Lung (tissue), 12 donors: ENCODE measurements around the gene SLC26A6. TPM values are rescaled to one million over a fixed set of nuclear protein-coding genes. Genes with fewer than 3 reads are reported as not detected.

ENCODE experiments used
- ATAC-seq: fragments of 200-7000 bp; cut with Tn5 transposase; one replicate; pipeline ENCODE4 v1.9.1; 2020; ENCODE audit warnings: moderate number of reproducible peaks; ENCODE audit not compliant: insufficient read depth, low FRiP score
- DNase-seq, 3 donors: peaks; one replicate each; pipeline ENCODE4 v3.0.0-alpha.2; 2013 to 2017
- H3K27ac ChIP-seq, 2 donors: one replicate each; pipeline ENCODE4 v1.5.1; 2013; ENCODE audit warnings: mild to moderate bottlenecking in 2 of 2, moderate library complexity in 2 of 2, control low read depth in 1 of 2, inconsistent platforms in 1 of 2, low read depth in 1 of 2, low read length in 1 of 2
- H3K27me3 ChIP-seq, 3 donors: one replicate each; pipeline ENCODE4 v1.5.1; 2013; ENCODE audit warnings: low read length in 2 of 3; ENCODE audit not compliant: control insufficient read depth in 3 of 3, insufficient read depth in 3 of 3
- H3K36me3 ChIP-seq, 4 donors: one replicate each; pipeline ENCODE4 v1.5.1; 2013; ENCODE audit warnings: low read length in 4 of 4, mild to moderate bottlenecking in 1 of 4, moderate library complexity in 1 of 4; ENCODE audit not compliant: control insufficient read depth in 4 of 4, insufficient read depth in 4 of 4
- H3K4me1 ChIP-seq, 5 donors: one replicate each; pipeline ENCODE4 v1.5.1; 2013; ENCODE audit warnings: low read length in 5 of 5, mild to moderate bottlenecking in 2 of 5, moderate library complexity in 1 of 5; ENCODE audit not compliant: control insufficient read depth in 5 of 5, insufficient read depth in 5 of 5
- H3K4me3 ChIP-seq: one replicate; pipeline ENCODE4 v1.5.1; 2013; ENCODE audit warnings: mild to moderate bottlenecking, control low read depth, moderate library complexity
- H3K9ac ChIP-seq, 2 donors: one replicate each; pipeline ENCODE4 v1.5.1; 2013; ENCODE audit warnings: low read length in 2 of 2, control low read depth in 1 of 2; ENCODE audit not compliant: insufficient read depth in 1 of 2
- H3K9me3 ChIP-seq, 4 donors: one replicate each; pipeline ENCODE4 v1.5.1; 2013; ENCODE audit warnings: low read length in 3 of 4, mild to moderate bottlenecking in 1 of 4, moderate library complexity in 1 of 4; ENCODE audit not compliant: control insufficient read depth in 4 of 4, insufficient read depth in 3 of 4
- WGBS, 2 donors: extraction: QIAGEN DNeasy Blood & Tissue Kit; methylation state at CpG; one replicate each; pipeline ENCODE4 v1.1.7; 2013; 5-methylcytosine and 5-hydroxymethylcytosine counted together
- polyA plus RNA-seq, 2 donors: library from polyadenylated mRNA; stranded (reverse); fragments of 200-250 nt; gene quantifications; one replicate each; pipeline ENCODE4 v1.2.1, GENCODE V29; 2013
- total RNA-seq, 2 donors: library from RNA; depleted of rRNA in 1 of 2; stranded (reverse); fragments of >200 nt in 1 of 2; gene quantifications; one replicate each; pipeline ENCODE4 v1.2.1, GENCODE V29; 2014 to 2021
- TF ChIP-seq, protein P1 (sequence below): IDR thresholded peaks from 2 replicates; pipeline ENCODE4 v1.5.1; 2012; ENCODE audit warnings: mild to moderate bottlenecking; ENCODE audit errors: control extremely low read depth, extremely low read depth
- donor health status: control.
- donor health status: control.
- donor health status: Bipolar disorder and iron deficiency.
- donor health status: healthy.
- donor health status: DM: yes; HTN: yes; CAD: no.

Gene SLC26A6
- total and polyA plus RNA-seq, 4 donors, result 14.6 to 24.5 (median 19.6) TPM

DNA sequence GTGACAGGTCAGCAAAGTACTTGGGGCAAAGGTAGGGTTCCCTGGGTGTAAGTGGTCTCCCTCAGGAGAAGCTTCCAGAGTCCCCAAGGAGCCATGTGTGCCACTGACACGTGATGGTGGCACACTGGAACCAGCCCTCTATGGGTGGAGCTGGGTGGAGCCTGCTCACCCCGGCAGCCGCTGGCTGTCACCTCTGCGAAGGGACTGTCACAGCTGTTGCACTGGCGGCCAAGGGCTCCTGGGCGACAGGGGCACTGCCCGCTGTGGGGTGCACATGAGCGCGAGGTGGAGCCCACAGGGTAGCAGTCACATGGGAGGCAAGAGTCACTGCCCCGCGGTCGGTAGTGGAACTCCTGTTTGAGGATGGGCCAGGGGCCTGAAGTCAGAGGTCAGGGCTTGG, 15.5 kb upstream of the SLC26A6 start:
- no peak for DNase-seq
- Histone ChIP-seq H3K27ac (no peak overlapping the region), H3K9ac (no peak overlapping the region), H3K27me3 (no peaks in the 10 kb centered on the region), H3K4me3 (no peak overlapping the region), H3K36me3 (no peaks in the 10 kb centered on the region), H3K4me1 (peaks cover 0 to 3% (median 0%) of the 10 kb centered on the region in 5 donors), H3K9me3 (no peaks in the 10 kb centered on the region)
- WGBS, 2 donors, result 89 to 92% methylated on average over 12 of the region's 12 CpGs
- ATAC-seq, result no peak
- TF ChIP-seq, protein P1, sequence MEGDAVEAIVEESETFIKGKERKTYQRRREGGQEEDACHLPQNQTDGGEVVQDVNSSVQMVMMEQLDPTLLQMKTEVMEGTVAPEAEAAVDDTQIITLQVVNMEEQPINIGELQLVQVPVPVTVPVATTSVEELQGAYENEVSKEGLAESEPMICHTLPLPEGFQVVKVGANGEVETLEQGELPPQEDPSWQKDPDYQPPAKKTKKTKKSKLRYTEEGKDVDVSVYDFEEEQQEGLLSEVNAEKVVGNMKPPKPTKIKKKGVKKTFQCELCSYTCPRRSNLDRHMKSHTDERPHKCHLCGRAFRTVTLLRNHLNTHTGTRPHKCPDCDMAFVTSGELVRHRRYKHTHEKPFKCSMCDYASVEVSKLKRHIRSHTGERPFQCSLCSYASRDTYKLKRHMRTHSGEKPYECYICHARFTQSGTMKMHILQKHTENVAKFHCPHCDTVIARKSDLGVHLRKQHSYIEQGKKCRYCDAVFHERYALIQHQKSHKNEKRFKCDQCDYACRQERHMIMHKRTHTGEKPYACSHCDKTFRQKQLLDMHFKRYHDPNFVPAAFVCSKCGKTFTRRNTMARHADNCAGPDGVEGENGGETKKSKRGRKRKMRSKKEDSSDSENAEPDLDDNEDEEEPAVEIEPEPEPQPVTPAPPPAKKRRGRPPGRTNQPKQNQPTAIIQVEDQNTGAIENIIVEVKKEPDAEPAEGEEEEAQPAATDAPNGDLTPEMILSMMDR, result no peak

DNA sequence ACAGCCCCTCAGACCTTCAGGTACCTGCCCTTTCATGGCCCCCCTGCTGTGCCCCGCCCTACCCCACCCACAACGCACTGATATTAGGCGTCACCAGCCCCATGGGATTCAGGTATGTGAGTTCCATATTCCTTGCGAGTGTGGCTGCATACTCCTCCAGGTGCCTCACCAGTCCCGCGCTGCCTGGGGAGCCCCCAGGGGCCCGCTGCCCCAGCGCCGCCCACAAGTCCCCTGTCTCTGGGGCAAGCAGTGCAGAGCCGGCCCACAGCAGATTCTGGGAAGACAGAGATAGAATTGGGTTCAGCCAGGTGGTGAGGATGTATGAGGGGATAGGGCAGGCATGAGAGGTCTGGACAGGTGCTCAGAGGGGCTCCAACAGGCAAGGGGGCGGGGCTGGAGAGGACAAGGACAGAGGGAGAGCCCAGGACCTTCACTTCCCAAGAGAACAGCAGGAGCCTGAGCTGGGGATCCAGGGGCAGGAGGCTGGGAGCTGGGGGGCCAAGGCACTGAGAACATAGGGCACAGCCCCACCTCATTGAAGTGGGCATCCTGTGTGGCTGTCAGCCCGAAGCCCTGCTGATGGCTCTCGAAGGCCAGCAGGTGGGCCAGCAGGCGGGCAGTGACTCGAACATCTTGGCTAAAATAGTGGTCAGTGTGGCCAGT, 13.1 kb upstream of the SLC26A6 start:
- H3K9ac ChIP-seq, result no peak overlapping the region
- no peaks in the 10 kb centered on the region for H3K9me3 ChIP-seq
- no peaks in the 10 kb centered on the region for H3K36me3 ChIP-seq
- DNase-seq, result no peak
- H3K27ac ChIP-seq, result no peak overlapping the region
- H3K27me3 ChIP-seq, result no peaks in the 10 kb centered on the region
- H3K4me3 ChIP-seq, result no peak overlapping the region
- WGBS, 2 donors, result 93 to 95% methylated on average over 15 of the region's 15 CpGs
- no peak for ATAC-seq
- no peaks in the 10 kb centered on the region for H3K4me1 ChIP-seq
- TF ChIP-seq, protein P1, result no peak

DNA sequence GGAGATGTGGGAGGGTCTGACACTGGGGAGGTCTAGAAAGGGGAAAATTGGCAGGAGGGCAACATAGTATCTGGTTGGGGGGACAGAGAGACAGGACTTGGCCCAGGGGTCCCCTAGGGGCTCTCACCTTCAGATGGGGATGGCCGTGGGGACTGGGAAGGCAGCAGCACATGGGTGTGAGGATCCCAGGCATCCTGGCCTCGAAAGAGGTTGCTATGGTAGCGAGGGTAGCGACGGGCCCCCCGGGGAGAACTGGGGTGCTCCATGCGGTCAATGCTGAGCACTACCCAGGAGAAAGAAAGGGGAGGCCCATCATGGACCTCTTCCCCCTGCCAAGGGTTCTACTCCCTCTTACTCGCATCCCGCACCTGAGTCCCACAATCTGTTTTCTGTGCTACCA, 12.5 kb upstream of the SLC26A6 start:
- 90 to 91% methylated on average over 9 of the region's 9 CpGs for WGBS, 2 donors

More for the DNA sequence above, 12.5 kb upstream of the SLC26A6 start:
- no peak overlapping the region for H3K27ac ChIP-seq
- H3K36me3 ChIP-seq, result no peaks in the 10 kb centered on the region
- DNase-seq (no peak), ATAC-seq (no peak)
- TF ChIP-seq, protein P1, result no peak
- H3K9me3 ChIP-seq, result no peaks in the 10 kb centered on the region
- H3K4me1 ChIP-seq, result no peaks in the 10 kb centered on the region
- H3K27me3 ChIP-seq, result no peaks in the 10 kb centered on the region
- H3K4me3 ChIP-seq, result no peak overlapping the region
- no peak overlapping the region for H3K9ac ChIP-seq
